Hindlimb muscle (tissue), 1 donor: ENCODE data around the gene LRRC25. TPM values are rescaled to one million over a fixed set of nuclear protein-coding genes. Genes with fewer than 3 reads are reported as not detected.

Experiments
- DNase-seq: peaks from one replicate; pipeline ENCODE4 v3.0.0-alpha.2; 2013
- polyA plus RNA-seq: library from polyadenylated mRNA; unstranded; fragments of 120-200 nt; gene quantifications from one replicate; pipeline ENCODE4 v1.2.1, GENCODE V29; 2013; ENCODE audit not compliant: insufficient read length

Gene LRRC25
- polyA plus RNA-seq, 1 donor = 2.6 TPM

DNA sequence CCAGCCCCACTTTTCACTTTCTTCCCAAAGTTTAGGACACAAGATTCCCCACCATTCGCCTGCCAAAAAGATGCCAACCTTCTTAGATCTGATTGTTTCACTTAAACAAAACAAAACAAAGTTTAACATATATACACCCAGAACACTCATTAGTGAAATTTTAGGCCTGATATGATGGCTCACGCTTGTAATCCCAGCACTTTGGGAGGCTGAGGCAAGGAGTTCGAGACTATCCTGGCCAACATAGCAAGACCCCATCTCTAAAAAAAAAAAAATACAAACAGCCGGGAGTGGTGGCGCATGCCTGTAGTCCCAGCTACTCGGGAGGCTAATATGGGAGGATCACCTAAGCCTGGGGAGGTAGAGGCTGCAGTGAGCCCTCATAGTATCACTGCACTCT is 52.1 kb downstream of the LRRC25 start:
- no peak for DNase-seq

DNA sequence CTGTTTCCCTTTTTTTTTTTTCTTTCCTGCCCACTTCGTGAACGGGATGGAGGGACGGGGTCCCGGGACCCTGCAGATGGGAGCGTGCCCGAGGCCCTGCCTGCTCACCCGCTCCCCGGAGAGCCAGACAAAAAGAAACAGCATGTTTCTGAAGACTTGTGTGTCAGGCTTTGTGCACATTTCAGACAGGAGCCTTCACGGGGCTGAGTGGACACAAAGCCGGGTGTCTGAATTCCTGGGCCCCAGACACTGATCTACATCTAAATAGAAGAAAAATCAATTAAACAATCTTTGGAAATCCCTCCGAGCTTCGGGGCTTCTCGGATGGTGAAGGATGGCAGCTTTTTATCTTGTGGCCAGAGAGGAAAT is 52.9 kb downstream of the LRRC25 start:
- DNase-seq = no peak

DNA sequence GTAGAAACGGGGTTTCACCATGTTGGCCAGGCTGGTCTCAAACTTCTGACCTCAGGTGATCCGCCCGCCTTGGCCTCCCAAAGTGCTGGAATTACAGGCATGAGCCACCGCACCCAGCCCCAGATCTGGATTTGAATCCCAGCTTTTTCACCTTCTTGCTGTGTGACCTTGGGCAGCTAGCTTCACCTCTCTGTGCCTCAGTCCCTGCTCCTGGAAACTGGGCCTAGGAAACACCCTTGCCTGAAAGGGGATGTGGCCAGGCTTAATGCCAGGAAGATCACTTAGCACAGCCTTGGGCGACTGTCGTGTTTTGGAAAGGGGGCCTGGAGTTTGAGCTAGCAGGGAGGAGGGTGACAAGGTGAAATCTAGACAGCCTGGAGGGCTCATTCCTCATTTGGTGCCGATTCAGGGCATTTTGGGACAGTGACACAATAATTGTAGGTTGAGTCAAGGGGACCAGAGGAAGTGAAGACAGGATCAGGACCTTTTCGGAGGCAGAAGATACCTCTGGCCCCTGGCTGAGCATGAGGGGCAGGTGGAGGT is 55.3 kb downstream of the LRRC25 start:
- DNase-seq = no peak

Other genes starting within 250 kb of the LRRC25 start
- 66.1 TPM for gene PIK3R2, start 244.5 kb downstream of the LRRC25 start, polyA plus RNA-seq
- gene IFI30, start 223.8 kb downstream of the LRRC25 start, polyA plus RNA-seq = 2.9 TPM
- 6.5 TPM for gene MPV17L2, start 204.4 kb downstream of the LRRC25 start, polyA plus RNA-seq
- gene RAB3A, start 193.6 kb downstream of the LRRC25 start, polyA plus RNA-seq = 5.1 TPM
- gene PDE4C, start 171.2 kb downstream of the LRRC25 start, polyA plus RNA-seq = 7.1 TPM
- gene IQCN, start 123.2 kb downstream of the LRRC25 start, polyA plus RNA-seq = 4.9 TPM
- gene JUND, start 116.0 kb downstream of the LRRC25 start, polyA plus RNA-seq = 139 TPM
- gene LSM4, start 74.5 kb downstream of the LRRC25 start, polyA plus RNA-seq = 93.0 TPM
- gene PGPEP1, start 57.0 kb downstream of the LRRC25 start, polyA plus RNA-seq = 14.4 TPM
- gene GDF15, start 11.5 kb downstream of the LRRC25 start, polyA plus RNA-seq = 0.41 TPM
- gene SSBP4, start 21.8 kb upstream of the LRRC25 start, polyA plus RNA-seq = 135 TPM
- 231 TPM for gene ISYNA1, start 40.5 kb upstream of the LRRC25 start, polyA plus RNA-seq
- 20.8 TPM for gene ELL, start 124.4 kb upstream of the LRRC25 start, polyA plus RNA-seq
- 134 TPM for gene FKBP8, start 146.0 kb upstream of the LRRC25 start, polyA plus RNA-seq
- 77.3 TPM for gene KXD1, start 160.2 kb upstream of the LRRC25 start, polyA plus RNA-seq
- gene UBA52, start 174.2 kb upstream of the LRRC25 start, polyA plus RNA-seq = 1,296 TPM
- gene REX1BD, start 191.2 kb upstream of the LRRC25 start, polyA plus RNA-seq = 32.7 TPM
- 6.4 TPM for gene CRLF1, start 209.2 kb upstream of the LRRC25 start, polyA plus RNA-seq
- gene TMEM59L, start 215.2 kb upstream of the LRRC25 start, polyA plus RNA-seq = 3.5 TPM
- gene KLHL26, start 239.4 kb upstream of the LRRC25 start, polyA plus RNA-seq = 5.4 TPM